GM23338 (cell line): ENCODE results near the gene PPFIA2. TPM values are rescaled to one million over a fixed set of nuclear protein-coding genes. Genes with fewer than 3 reads are reported as not detected.

Experiments
- ATAC-seq: fragments of 200-7000 bp; cut with Tn5 transposase; 3 replicates; pipeline ENCODE4 v1.9.1; 2020
- DNase-seq: peaks from one replicate; pipeline ENCODE4 v3.0.0-alpha.2; 2015; ENCODE audit warnings: low spot score
- H2AFZ ChIP-seq: fragments of 200-600 bp; sonication (generic); 2 replicates; pipeline ENCODE4 v1.8.0; 2016; ENCODE audit warnings: antibody characterized with exemption, mild to moderate bottlenecking, moderate library complexity
- H3F3A ChIP-seq: fragments of 200-600 bp; sonication (generic); replicated peaks from 2 replicates; pipeline ENCODE4 v1.8.0; 2017; ENCODE audit warnings: antibody characterized with exemption, mixed run types, low read depth
- H3K27ac ChIP-seq: fragments of 200-600 bp; sonication (generic); 2 replicates; pipeline ENCODE4 v1.6.1; 2016; ENCODE audit warnings: low read depth
- H3K27me3 ChIP-seq: fragments of 200-600 bp; sonication (generic); 2 replicates; pipeline ENCODE4 v1.8.0; 2016; ENCODE audit warnings: mild to moderate bottlenecking, mixed run types, moderate library complexity; ENCODE audit not compliant: insufficient read depth
- H3K36me3 ChIP-seq: fragments of 200-600 bp; sonication (generic); 2 replicates; pipeline ENCODE4 v1.8.0; 2016; ENCODE audit warnings: mild to moderate bottlenecking; ENCODE audit not compliant: insufficient read depth
- H3K4me1 ChIP-seq: fragments of 200-600 bp; sonication (generic); 2 replicates; pipeline ENCODE4 v1.8.0; 2016; ENCODE audit warnings: mild to moderate bottlenecking, moderate library complexity; ENCODE audit not compliant: insufficient read depth
- H3K4me2 ChIP-seq: fragments of 200-600 bp; sonication (generic); 2 replicates; pipeline ENCODE4 v1.7.1; 2017; ENCODE audit warnings: mixed run types
- H3K4me3 ChIP-seq: fragments of 200-600 bp; sonication (generic); 2 replicates; pipeline ENCODE4 v1.6.1; 2016; ENCODE audit warnings: mixed run types
- H3K79me2 ChIP-seq: fragments of 200-600 bp; sonication (generic); replicated peaks from 2 replicates; pipeline ENCODE4 v1.8.0; 2017; ENCODE audit warnings: mild to moderate bottlenecking; ENCODE audit not compliant: insufficient read depth
- H3K9me2 ChIP-seq: fragments of 200-600 bp; sonication (generic); 2 replicates; pipeline ENCODE4 v1.8.0; 2017; ENCODE audit not compliant: insufficient read depth
- H4K20me1 ChIP-seq: fragments of 200-600 bp; sonication (generic); replicated peaks from 2 replicates; pipeline ENCODE4 v1.8.0; 2017; ENCODE audit warnings: mild to moderate bottlenecking; ENCODE audit not compliant: insufficient read depth
- H3K27ac Mint-ChIP-seq: 2 replicates; pipeline ENCODE4 v1.8.0; 2020; ENCODE audit warnings: inconsistent platforms, mild to moderate bottlenecking, moderate library complexity, mixed read lengths
- H3K27me3 Mint-ChIP-seq: 3 replicates; pipeline ENCODE4 v1.8.0; 2022; ENCODE audit warnings: low read depth, mild to moderate bottlenecking, moderate library complexity, mixed read lengths, inconsistent platforms; ENCODE audit not compliant: insufficient read depth, poor library complexity
- H3K36me3 Mint-ChIP-seq: 3 replicates; pipeline ENCODE4 v1.8.0; 2021; ENCODE audit warnings: low read depth, mild to moderate bottlenecking, inconsistent platforms, moderate library complexity, mixed read lengths
- H3K4me1 Mint-ChIP-seq: 3 replicates; pipeline ENCODE4 v1.8.0; 2020; ENCODE audit warnings: mild to moderate bottlenecking, inconsistent platforms, mixed read lengths
- H3K4me3 Mint-ChIP-seq: 3 replicates; pipeline ENCODE4 v1.8.0; 2021; ENCODE audit warnings: moderate library complexity, mild to moderate bottlenecking, inconsistent platforms, mixed read lengths
- H3K9me3 Mint-ChIP-seq: 3 replicates; pipeline ENCODE4 v1.8.0; 2020; ENCODE audit warnings: moderate library complexity, mild to moderate bottlenecking, inconsistent platforms, mixed read lengths
- CREB1 ChIP-seq: fragments of 250-450 bp; sonication (Bioruptor Pico); IDR thresholded peaks from 2 replicates; pipeline ENCODE4 v1.5.0; 2020; ENCODE audit warnings: low read depth, mild to moderate bottlenecking, moderate library complexity
- ETS1 ChIP-seq: IDR thresholded peaks from 2 replicates; pipeline ENCODE4 v1.6.1; 2016; ENCODE audit warnings: antibody characterized with exemption
- EZH2 ChIP-seq: fragments of 200-600 bp; sonication (generic); IDR thresholded peaks from one replicate; pipeline ENCODE4 v1.8.0; 2017; ENCODE audit warnings: antibody characterized with exemption, mild to moderate bottlenecking, low read depth; ENCODE audit not compliant: unreplicated experiment
- EZH2phosphoT487 ChIP-seq: fragments of 200-600 bp; sonication (generic); IDR thresholded peaks from one replicate; pipeline ENCODE4 v1.8.1; 2018; ENCODE audit warnings: antibody characterized with exemption; ENCODE audit not compliant: unreplicated experiment
- NANOG ChIP-seq: IDR thresholded peaks from 2 replicates; pipeline ENCODE4 v1.6.1; 2016; ENCODE audit warnings: antibody characterized with exemption, borderline replicate concordance
- STAT1 ChIP-seq: IDR thresholded peaks from one replicate; pipeline ENCODE4 v1.6.1; 2016; ENCODE audit warnings: antibody characterized with exemption; ENCODE audit not compliant: unreplicated experiment
- ZNF331 ChIP-seq: fragments of 250-450 bp; sonication (Bioruptor Pico); IDR thresholded peaks from 2 replicates; pipeline ENCODE4 v1.5.0; 2020; ENCODE audit warnings: low read depth, mild to moderate bottlenecking, moderate library complexity
- ZNF462 ChIP-seq: fragments of 250-450 bp; sonication (Bioruptor Pico); IDR thresholded peaks from 2 replicates; pipeline ENCODE4 v1.5.0; 2020; ENCODE audit warnings: mild to moderate bottlenecking, moderate library complexity
- polyA plus RNA-seq: library from polyadenylated mRNA; unstranded; fragments of >200 nt; fragmentation: Nextera tagmentation; extraction: Ambion mirVana; gene quantifications from 2 replicates; pipeline ENCODE4 v1.2.1, GENCODE V29; 2016
- total RNA-seq: library from RNA; depleted of rRNA; stranded (reverse); fragments of >200 nt; shearing (Covaris generic); gene quantifications from 2 replicates; pipeline ENCODE4 v1.2.3, GENCODE V29; 2014

Gene PPFIA2
- total and polyA plus RNA-seq, 2 experiments from 2014 or later: 5.4 to 7.2 TPM

- no peak for TF ChIP-seq ZNF462 (CRISPR knock-in tag)
- TF ChIP-seq ETS1: no peak
- TF ChIP-seq CREB1 (CRISPR knock-in tag): no peak
- TF ChIP-seq EZH2: no peak
- TF ChIP-seq EZH2phosphoT487: no peak
- no peak for TF ChIP-seq STAT1
- no peak for TF ChIP-seq ZNF331
Measured at GRCh38 chr12:81778719-81779118, 19.6 kb upstream of the PPFIA2 start (continued).

GRCh38 chr12:81758421-81759189, 545 bp downstream of the PPFIA2 start:
- Mint-ChIP-seq H3K4me3 (peak overlapping the region; percentile 89), H3K27ac (no peak overlapping the region), H3K9me3 (no peaks in the 10 kb centered on the region), H3K27me3 (peaks cover 22% of the 10 kb centered on the region), H3K4me1 (peaks cover 8% of the 10 kb centered on the region), H3K36me3 (no peaks in the 10 kb centered on the region)
- Histone ChIP-seq H3K4me2 (peak overlapping the region; percentile 89), H3F3A (0 out of 2 replicates have a peak, but pooled peaks cover 3% of the 10 kb centered on the region), H3K79me2 (no peaks in the 10 kb centered on the region), H3K9me2 (no peaks in the 10 kb centered on the region), H4K20me1 (no peaks in the 10 kb centered on the region), H3K4me1 (peaks cover 4% of the 10 kb centered on the region; the same call in 1 of the 2 replicates), H3K27me3 (peaks cover 41% of the 10 kb centered on the region), H3K4me3 (peak overlapping the region; percentile 86), H3K36me3 (no peaks in the 10 kb centered on the region), H2AFZ (peak overlapping the region; percentile 99), H3K27ac (no peak overlapping the region)
- peak; percentile 77 for DNase-seq
- TF ChIP-seq NANOG: no peak
- peak; percentile 84 for ATAC-seq
